PC-3 (cell line): ENCODE results near the gene MCEMP1. TPM values are rescaled to one million over a fixed set of nuclear protein-coding genes. Genes with fewer than 3 reads are reported as not detected.

Source experiments
- ATAC-seq: fragments of 200-7000 bp; cut with Tn5 transposase; 2 replicates; pipeline ENCODE4 v1.9.1; 2020; ENCODE audit warnings: mild to moderate bottlenecking, moderate library complexity
- BruUV-seq: library from RNA; stranded (reverse); fragments of 400-500 nt; replicated peaks from 2 replicates; lab custom pipeline; 2021; lab: Mats Ljungman, UMichigan
- CTCF ChIA-PET: fragments of 300-600 bp; sonication (Branson Sonifier 250); formaldehyde crosslinking; loops from one replicate; lab custom pipeline; 2022; ENCODE audit warnings: antibody characterized with exemption; lab: Charles Lee
- POLR2A ChIA-PET: fragments of 300-600 bp; sonication (Branson Sonifier 250); formaldehyde crosslinking; loops from one replicate; lab custom pipeline; 2022; ENCODE audit warnings: antibody characterized with exemption; ENCODE audit not compliant: unreplicated experiment; lab: Charles Lee
- DNase-seq: peaks from one replicate; pipeline ENCODE4 v3.0.0-alpha.2; 2015
- H2AFZ ChIP-seq: fragments of 300-600 bp; sonication (generic); 2 replicates; pipeline ENCODE4 v1.6.0; 2016; ENCODE audit warnings: antibody characterized with exemption, low read length
- H3F3A ChIP-seq: fragments of 300-600 bp; sonication (generic); one replicate; pipeline ENCODE4 v1.6.0; 2017; ENCODE audit warnings: antibody characterized with exemption, low read length, control low read depth, mild to moderate bottlenecking; ENCODE audit not compliant: unreplicated experiment
- H3K27ac ChIP-seq: fragments of 300-600 bp; sonication (generic); 2 replicates; pipeline ENCODE4 v1.5.1; 2016; ENCODE audit warnings: mild to moderate bottlenecking, low read length
- H3K27me3 ChIP-seq: fragments of 300-600 bp; sonication (generic); 2 replicates; pipeline ENCODE4 v1.6.1; 2016; ENCODE audit warnings: low read length, mixed read lengths
- H3K36me3 ChIP-seq: fragments of 300-600 bp; sonication (generic); 2 replicates; pipeline ENCODE4 v1.6.1; 2016; ENCODE audit warnings: low read depth, mixed run types, low read length, mixed read lengths
- H3K4me1 ChIP-seq: fragments of 300-600 bp; sonication (generic); 2 replicates; pipeline ENCODE4 v1.5.1; 2016; ENCODE audit warnings: low read length; ENCODE audit not compliant: insufficient read depth
- H3K4me2 ChIP-seq: fragments of 300-600 bp; sonication (generic); 2 replicates; pipeline ENCODE4 v1.6.0; 2016; ENCODE audit warnings: low read length
- H3K4me3 ChIP-seq: fragments of 300-600 bp; sonication (generic); 2 replicates; pipeline ENCODE4 v1.5.1; 2016; ENCODE audit warnings: mild to moderate bottlenecking, low read length, mixed read lengths
- H3K79me2 ChIP-seq: fragments of 300-600 bp; sonication (generic); 2 replicates; pipeline ENCODE4 v1.6.1; 2017; ENCODE audit warnings: low read length, mixed read lengths
- H3K9ac ChIP-seq: fragments of 300-600 bp; sonication (generic); 2 replicates; pipeline ENCODE4 v1.6.0; 2016; ENCODE audit warnings: mild to moderate bottlenecking, low read length
- H3K9me2 ChIP-seq: fragments of 300-600 bp; sonication (generic); replicated peaks from 2 replicates; pipeline ENCODE4 v1.6.1; 2016; ENCODE audit warnings: mixed run types, low read length, mixed read lengths
- H3K9me3 ChIP-seq: fragments of 300-600 bp; sonication (generic); 2 replicates; pipeline ENCODE4 v1.6.1; 2016; ENCODE audit warnings: low read length, mixed read lengths
- H4K20me1 ChIP-seq: fragments of 300-600 bp; sonication (generic); 2 replicates; pipeline ENCODE4 v1.6.1; 2016; ENCODE audit warnings: low read length, mixed read lengths
- EZH2 ChIP-seq: fragments of 300-600 bp; sonication (generic); IDR thresholded peaks from one replicate; pipeline ENCODE4 v1.6.1; 2017; ENCODE audit warnings: antibody characterized with exemption, mild to moderate bottlenecking, low read length; ENCODE audit not compliant: unreplicated experiment
- EZH2phosphoT487 ChIP-seq: fragments of 300-600 bp; sonication (generic); IDR thresholded peaks from 2 replicates; pipeline ENCODE4 v1.6.1; 2018; ENCODE audit warnings: mild to moderate bottlenecking, antibody characterized with exemption, low read length, borderline replicate concordance
- intact Hi-C: fragments of 100-400 bp; cut with micrococcal nuclease; formaldehyde crosslinking; loops from 2 replicates; pipeline ENCODE4 v1.9.0; 2023
- total RNA-seq: library from RNA; depleted of rRNA; stranded (reverse); fragments of >200 nt; gene quantifications from 2 replicates; pipeline ENCODE4 v1.2.3, GENCODE V29; 2014
- TF ChIP-seq, protein P1 (sequence below): fragments of 300-600 bp; sonication (generic); conservative IDR thresholded peaks from 2 replicates; pipeline ENCODE4 v1.5.1; 2017; ENCODE audit warnings: antibody characterized with exemption, low read depth, mild to moderate bottlenecking, low read length

MCEMP1 gene
- total RNA-seq, 1 experiment from 2014 or later: not detected

GRCh38 chr19:7657131-7657751 lies 19.6 kb upstream of the MCEMP1 start:
- Histone ChIP-seq H3K79me2 (no peaks in the 10 kb centered on the region), H3K4me2 (no peak overlapping the region), H3K9me3 (no peaks in the 10 kb centered on the region), H4K20me1 (no peaks in the 10 kb centered on the region), H3K27me3 (peaks cover 8% of the 10 kb centered on the region; the same call in 1 of the 2 replicates), H3K4me1 (peaks cover 2% of the 10 kb centered on the region; the same call in 1 of the 2 replicates), H3K9me2 (no peaks in the 10 kb centered on the region), H2AFZ (no peak overlapping the region), H3K27ac (no peak overlapping the region), H3F3A (no peaks in the 10 kb centered on the region), H3K4me3 (no peak overlapping the region), H3K9ac (no peak overlapping the region), H3K36me3 (no peaks in the 10 kb centered on the region)
- ChIA-PET CTCF (interaction anchor here (0.6 kb wide), 2 partner anchors 24 to 138 kb away, joined by 3 read pairs; partner anchors contain the start of gene TRAPPC5), POLR2A (interaction anchor here (0.6 kb wide), 1 partner anchor 291 kb away, joined by 11 read pairs; no protein-coding TSS in a partner anchor)
- intact Hi-C loops: no loop called here
- ATAC-seq (no peak), DNase-seq (no peak)
- TF ChIP-seq EZH2 (no peak), EZH2phosphoT487 (no peak)
- TF ChIP-seq, protein P1, sequence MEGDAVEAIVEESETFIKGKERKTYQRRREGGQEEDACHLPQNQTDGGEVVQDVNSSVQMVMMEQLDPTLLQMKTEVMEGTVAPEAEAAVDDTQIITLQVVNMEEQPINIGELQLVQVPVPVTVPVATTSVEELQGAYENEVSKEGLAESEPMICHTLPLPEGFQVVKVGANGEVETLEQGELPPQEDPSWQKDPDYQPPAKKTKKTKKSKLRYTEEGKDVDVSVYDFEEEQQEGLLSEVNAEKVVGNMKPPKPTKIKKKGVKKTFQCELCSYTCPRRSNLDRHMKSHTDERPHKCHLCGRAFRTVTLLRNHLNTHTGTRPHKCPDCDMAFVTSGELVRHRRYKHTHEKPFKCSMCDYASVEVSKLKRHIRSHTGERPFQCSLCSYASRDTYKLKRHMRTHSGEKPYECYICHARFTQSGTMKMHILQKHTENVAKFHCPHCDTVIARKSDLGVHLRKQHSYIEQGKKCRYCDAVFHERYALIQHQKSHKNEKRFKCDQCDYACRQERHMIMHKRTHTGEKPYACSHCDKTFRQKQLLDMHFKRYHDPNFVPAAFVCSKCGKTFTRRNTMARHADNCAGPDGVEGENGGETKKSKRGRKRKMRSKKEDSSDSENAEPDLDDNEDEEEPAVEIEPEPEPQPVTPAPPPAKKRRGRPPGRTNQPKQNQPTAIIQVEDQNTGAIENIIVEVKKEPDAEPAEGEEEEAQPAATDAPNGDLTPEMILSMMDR: no peak
- BruUV-seq: no TSS peak

GRCh38 chr19:7658219-7658686 lies 18.6 kb upstream of the MCEMP1 start:
- Histone ChIP-seq H3K27ac (no peak overlapping the region), H3K4me2 (no peak overlapping the region), H3K4me3 (no peak overlapping the region), H2AFZ (no peak overlapping the region), H3K79me2 (no peaks in the 10 kb centered on the region), H3K9ac (no peak overlapping the region), H3K36me3 (no peaks in the 10 kb centered on the region), H3K9me2 (no peaks in the 10 kb centered on the region), H3K9me3 (no peaks in the 10 kb centered on the region), H3F3A (no peaks in the 10 kb centered on the region), H3K4me1 (no peaks in the 10 kb centered on the region), H3K27me3 (peaks cover 17% of the 10 kb centered on the region; the same call in 1 of the 2 replicates), H4K20me1 (no peaks in the 10 kb centered on the region)
- intact Hi-C loops: no loop called here
- ATAC-seq (no peak), DNase-seq (no peak)
- ChIA-PET POLR2A (no interaction called here), CTCF (interaction anchor here (0.5 kb wide), 1 partner anchor 90 kb away, joined by 15 read pairs; no protein-coding TSS in a partner anchor)
- BruUV-seq: no TSS peak
- TF ChIP-seq EZH2 (no peak), EZH2phosphoT487 (no peak)
- TF ChIP-seq, protein P1: no peak
